Medulla oblongata (tissue), 1 donor: ENCODE data around the gene MCAM.
A peak's percentile ranks its signal among the peaks of the same experiment; 100 is the strongest.

Experiments used
- DNase-seq: peaks from one replicate; pipeline ENCODE4 v3.0.0-alpha.2; 2015; ENCODE audit errors: extremely low spot score

The MCAM gene

DNA sequence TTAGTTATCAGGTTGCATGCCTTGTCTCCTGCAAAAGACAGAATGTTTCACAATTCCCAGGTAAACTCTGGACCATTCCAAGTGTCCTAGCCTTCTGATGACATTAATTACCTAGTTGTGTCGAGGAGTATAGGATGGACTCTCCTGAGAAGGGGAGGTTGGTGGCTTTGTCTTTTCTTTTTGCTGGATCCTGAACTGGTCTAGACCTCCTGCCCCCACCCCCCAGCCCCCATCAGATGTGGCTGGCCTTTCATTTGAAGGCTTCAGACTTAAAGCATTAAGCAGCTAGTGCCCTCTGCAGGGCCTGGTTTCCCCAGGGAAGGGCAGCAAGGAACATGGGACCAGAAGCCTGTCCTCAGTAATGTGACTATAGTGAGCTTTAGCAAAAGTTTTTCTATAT is 9.7 kb downstream of the MCAM start:
- DNase-seq = peak; percentile 16

DNA sequence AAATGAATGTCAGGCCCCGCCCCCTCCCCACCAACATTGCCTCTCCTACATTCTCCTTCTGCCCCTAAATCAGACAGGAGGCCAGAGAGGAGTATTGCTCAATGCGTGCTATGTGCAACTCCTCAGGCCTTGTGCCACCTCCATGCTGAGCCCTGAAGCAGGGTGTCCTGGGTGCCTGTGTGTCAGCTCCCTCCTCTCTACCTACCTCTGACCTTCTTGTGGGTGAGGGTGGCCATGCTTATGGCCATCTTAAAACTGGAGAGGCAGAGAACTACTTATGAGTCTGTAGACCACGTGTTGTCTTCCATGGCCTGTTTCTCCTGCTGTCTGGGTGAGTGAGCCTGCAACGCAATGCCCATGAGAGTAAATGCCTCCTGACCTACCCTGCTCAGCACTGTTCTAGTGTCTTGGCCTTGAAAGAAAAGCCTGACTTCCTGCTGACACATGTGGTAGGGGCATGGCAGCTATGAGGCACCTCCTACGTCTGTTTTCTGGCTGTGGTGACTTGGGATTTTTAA is 10.5 kb downstream of the MCAM start:
- no peak for DNase-seq

DNA sequence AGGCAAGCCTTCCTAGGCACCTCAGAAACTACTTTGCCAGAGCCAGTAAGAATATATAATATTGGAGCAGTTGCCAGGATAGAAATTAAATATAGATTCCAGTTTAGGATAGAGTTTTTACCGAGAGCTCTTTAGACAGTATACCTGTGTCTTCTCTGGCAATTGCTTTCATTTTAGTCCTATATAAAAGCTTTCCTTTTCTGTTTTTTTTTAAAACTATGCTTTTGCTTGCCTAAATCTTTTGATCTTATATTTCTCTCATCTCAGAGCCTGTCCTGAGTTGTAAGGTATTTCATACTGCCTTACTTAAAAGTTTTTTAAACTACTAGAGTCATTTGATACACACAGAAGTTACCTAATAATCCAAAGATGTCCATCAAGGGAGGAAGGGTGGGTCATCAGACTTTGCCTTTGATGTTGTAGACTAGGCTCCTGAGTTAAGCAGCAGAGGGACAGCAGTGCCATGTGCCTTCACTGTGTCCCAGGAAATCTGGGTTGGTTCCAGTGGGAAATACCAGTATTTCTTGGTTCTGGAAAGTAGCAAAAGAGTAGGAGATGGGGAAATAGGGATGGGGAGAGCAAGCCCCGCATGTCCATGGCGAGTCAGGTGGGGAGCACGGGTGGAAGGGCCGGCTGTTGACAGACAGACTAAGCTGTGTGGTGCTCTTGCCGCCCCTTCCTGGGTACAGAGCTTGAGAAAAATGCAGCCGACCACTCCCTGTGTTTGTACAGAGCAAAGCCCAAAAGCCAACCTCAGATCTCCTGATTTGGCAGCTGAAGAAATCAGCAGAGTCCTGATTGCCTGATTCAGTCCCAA is 11.2 kb downstream of the MCAM start:
- no peak for DNase-seq

DNA sequence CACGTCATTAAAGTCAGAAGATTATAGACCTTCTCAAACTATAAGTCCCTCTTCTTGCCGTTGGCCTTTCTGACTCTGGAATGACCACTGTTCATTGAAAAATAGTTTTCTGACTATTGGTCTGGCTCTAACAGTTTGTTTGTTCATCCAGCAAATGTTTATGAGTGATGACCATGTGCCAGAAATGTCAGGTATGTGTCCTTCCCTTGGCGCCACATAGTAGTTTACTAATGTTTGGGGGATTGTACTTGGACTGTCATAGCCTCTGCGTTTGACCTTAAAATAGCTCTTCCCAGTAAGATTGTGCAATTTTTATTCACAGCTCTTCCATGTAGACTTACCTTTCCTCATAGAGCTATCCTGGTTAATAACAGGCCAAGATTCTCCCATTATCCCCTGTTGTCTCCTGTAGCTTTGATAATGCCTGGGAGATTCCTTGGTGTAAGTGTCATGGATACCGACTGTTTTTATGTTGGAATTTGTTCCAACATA is 13.7 kb downstream of the MCAM start:
- DNase-seq = no peak

DNA sequence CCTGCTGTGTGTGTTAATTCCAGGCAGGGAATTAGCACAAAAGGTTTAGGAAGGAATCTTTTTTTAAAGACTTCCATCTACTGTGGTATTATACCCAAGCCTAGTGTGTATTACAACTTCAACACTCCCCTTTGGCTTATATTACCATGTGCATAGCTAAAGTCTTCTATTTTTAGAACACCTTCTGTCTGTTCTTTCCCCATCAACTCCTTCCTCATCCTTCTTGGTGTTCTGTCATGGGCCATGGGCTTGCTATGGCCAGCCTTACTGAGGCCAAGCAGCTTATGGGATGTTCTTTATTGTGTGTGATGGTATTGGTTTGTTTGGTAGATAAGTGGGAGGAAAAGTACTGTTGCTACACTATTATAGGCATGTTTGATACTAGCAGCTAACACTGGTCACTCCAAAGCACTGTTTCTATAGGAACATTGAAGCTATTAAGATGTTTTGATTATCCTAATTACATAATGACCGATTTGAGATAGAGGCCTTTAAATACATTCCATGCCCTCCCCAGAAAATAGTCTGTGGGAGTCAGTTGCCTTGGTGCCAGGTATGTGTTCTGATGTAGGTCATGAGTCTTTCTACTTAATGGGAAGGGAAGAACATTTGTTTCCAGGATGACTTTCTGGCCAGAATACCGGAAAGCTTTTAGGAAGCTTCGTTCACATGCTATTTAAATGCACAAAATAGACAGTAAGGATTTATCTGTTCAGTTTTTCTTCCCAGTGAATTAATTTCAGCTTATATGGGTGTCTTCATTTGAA is 16.5 kb downstream of the MCAM start:
- no peak for DNase-seq

DNA sequence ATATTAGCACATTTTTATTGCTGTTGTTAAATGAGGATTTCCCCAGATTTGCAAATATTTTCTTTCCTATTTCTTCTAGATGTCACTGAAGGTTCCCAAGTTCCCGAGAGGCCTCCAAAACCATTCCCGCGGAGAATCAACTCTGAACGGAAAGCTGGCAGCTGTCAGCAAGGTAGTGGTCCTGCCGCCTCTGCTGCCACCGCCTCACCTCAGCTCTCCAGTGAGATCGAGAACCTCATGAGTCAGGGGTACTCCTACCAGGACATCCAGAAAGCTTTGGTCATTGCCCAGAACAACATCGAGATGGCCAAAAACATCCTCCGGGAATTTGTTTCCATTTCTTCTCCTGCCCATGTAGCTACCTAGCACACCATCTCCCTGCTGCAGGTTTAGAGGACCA is 17.5 kb downstream of the MCAM start:
- DNase-seq = no peak

DNA sequence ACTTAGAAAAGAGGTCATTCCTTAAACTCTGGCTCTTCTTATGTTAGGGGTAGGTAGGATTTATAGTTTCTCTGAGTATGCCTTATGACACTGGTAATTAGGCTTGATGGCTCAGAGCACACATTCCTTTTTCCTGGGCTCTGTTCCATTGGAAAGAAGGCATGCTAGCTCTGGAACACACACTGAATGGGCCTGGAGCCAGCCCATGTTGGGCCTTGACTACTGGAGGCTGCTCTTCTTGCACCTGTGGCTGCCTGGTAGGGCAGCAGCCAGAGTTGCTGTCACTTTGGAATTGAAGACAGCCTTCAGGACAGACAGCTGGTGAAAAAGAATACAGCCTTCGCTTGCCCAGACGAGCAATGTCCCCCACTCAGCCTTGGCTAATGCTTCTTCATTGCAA is 18.2 kb downstream of the MCAM start:
- peak; percentile 28 for DNase-seq

DNA sequence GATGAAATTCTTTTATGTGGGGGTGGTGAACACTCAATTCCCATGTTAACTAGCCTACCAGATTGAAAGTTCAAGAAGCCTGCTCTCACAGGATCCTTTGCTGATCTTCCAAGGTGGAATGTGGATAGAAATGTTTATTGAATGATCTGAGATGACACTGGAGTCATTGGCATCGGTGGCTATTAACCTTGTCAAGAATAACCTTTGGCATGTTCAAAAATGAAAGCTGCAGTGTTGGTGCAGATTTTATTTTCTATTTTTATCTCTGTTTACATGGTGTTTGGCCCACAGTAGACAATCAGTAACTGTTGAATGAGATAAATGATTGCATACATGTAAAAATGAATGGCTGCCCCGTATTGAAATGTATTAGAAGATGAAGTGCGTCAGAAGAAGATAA is 19.0 kb downstream of the MCAM start:
- no peak for DNase-seq

DNA sequence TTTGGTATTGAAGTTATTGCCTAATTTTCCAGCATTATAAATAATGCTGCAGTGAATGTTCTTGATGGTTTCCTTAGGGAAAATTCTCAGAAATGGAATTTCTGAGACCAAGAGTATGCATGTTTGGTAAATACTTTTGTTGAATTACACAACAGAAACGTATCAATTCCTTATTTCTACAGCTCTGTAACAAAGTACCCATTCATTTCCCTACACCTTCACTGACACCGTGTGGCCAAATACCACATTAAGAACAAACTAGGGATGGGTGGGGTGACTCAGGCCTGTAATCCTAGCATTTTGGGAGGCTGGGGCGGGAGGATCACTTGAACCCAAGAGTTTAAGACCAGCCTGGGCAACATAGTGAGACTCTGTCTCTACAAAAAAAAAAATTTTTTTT is 21.8 kb downstream of the MCAM start:
- no peak for DNase-seq

DNA sequence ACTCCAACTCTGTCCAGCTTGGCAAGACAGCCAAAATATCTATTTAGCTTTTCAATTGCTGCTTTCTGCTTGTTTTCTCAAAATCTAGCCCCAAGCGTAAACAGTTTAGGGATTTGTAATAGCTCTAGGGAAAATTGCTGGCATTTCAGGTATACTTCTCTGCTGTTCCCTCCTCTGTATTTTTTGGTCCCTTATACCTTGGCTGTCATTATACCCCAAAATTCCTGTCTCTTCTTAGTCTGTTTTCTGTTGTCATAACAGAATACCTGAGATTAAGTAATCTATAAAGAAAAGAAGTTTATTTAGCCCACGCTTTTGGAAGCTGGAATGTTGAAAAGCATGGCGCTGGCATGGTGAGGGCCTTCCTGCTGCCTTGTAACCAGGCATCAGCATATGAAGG is 23.5 kb downstream of the MCAM start:
- DNase-seq = no peak

DNA sequence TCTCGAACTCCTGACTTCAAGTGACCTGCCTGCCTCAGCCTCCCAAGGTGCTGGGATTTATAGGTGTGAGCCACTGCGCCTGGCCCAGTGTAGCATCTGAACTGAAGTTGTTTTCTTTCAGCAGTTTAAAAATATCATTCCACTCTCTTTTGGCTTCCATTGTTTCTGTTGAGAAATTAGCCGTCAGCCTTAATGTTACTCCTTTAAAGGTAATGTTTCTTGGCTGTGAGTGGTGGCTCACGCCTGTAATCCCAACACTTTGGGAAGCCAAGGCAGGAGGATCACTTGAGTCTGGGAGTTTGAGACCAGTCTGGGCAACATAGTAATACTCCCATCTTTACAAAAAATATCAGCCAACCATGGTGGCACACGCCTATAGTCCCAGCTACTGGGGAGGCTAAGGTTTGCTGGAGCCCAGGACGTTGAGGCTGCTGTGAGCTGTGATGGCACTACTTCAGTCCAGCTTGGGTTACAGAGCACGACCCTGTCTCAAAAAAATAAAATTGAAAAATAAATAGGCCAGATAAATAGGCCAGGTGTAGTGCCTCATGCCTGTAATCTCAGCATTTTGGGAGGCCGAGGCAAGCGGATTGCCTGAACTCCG is 25.9 kb downstream of the MCAM start:
- DNase-seq = no peak

DNA sequence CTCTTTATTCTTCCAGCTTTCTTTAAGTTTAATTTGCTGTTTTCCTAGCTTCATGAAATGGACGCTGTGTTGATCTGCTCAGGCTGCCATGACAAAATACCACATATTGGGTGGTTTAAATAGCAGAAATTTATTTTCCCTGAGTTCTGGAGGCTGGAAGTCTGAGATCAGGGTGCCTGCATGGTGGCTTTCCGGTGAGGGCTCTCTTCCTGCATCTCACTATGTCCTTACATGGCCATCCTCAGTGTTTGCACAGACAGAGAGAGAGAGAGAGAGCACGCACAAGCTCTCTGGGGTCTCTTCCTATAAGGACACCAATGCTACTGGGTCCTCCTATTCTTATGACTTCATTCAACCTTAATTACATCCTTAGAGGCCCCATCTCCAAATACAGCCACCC is 28.7 kb downstream of the MCAM start:
- DNase-seq = no peak

DNA sequence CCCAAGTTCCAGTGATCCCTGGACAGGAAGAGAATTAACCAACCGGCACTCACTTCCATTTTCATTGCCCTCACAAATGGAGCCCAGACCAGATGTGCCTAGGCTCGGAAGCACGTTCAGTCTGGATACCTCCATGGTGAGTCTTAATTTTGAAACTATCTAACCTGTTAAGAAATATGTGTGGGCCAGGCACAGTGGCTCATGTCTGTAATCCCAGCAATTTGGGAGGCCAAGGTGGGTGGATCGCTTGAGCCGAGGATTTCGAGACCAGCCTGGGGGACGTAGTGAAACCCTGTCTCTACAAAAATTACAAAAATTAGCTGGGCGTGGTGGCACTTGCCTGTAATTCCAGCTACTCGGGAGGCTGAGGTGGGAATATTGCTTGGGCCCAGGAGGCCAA is 31.5 kb downstream of the MCAM start:
- no peak for DNase-seq

DNA sequence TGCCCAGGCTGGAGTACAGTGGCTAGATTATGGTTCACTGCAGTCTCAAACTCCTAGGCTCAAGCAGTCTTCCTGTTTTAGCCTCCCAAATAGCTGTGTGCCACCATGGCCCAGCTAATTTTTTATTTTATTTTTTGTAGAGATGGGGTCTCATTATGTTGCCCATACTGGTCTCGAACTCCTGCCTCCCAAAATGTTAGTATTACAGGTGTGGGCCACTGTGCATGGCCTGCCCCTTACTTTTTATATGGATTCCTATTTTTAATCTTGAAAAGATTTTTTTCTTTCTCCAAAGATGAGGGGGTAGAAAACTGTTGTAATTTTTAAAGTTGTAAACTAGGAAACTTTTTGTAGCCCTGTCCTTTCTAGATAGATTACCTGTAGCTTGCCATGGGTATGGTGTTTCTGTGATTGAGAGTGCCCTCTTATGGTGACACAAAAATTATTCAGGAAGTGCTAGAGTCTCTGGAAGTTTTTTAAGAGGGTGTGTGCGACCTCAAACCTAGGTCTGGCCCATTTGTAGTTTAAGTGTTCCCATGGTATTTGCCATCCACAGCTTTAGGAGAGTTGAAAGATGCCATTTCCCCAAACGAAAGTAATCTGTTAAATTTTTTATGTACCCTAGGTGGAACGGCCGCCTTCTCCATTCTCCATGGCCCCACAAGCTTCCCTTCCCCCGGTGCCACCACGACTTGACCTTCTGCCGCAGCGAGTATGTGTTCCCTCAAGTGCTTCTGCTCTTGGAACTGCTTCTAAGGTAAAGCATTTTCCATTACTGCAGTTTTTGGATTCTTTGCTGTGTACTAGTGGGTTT is 32.4 kb downstream of the MCAM start:
- peak; percentile 32 for DNase-seq

DNA sequence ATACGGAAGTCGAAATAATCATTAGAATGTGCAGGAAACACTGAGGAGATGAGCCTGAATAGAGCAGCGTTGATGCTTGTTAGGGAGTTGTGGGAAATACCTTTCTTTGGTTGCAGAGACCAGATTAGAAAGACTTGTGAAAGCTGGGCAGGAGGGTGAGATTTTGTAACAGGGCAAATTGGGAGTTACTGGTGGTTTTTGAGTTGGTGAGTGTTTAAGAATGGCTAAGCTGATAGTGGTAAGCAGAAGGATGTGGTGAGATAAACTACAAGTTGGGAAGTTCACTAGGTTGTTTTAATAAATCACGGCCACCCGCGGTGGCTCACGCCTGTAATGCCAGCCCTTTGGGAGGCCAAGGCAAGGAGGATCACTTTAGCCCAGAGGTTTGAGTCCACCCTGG is 34.4 kb downstream of the MCAM start:
- DNase-seq = no peak

DNA sequence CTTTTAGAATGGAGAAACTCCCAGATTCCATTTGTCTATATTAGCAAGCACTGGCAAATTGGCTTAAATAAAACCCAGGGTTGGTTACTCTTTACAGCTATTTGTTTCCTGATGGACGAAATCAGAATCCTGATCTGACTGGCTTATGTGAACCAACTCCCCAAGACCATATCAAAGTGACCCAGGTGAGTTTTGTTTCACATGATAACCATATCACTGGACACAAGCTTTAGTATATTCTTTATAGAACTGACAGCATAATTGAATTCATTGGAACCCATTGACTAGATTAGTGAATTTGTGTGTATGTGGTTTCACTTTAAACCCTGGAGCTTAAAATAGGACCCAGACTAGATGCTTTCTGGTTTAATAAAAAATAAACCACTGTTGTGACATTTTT is 39.3 kb downstream of the MCAM start:
- no peak for DNase-seq

DNA sequence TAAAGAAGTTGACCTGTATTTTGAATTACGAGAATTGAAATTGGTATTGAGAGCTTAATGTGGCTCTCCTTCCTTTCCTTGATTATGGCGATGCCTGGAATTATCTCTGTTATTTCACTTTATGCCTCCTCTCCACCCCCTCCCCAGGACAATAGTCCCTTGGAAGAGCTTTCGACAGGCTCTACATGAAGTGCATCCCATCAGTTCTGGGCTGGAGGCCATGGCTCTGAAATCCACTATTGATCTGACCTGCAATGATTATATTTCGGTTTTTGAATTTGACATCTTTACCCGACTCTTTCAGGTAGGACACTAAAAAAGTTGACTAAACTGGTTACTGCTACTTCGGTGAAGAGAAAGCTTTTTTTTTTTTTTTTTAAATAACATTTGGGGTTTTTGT is 43.2 kb downstream of the MCAM start:
- DNase-seq = no peak

DNA sequence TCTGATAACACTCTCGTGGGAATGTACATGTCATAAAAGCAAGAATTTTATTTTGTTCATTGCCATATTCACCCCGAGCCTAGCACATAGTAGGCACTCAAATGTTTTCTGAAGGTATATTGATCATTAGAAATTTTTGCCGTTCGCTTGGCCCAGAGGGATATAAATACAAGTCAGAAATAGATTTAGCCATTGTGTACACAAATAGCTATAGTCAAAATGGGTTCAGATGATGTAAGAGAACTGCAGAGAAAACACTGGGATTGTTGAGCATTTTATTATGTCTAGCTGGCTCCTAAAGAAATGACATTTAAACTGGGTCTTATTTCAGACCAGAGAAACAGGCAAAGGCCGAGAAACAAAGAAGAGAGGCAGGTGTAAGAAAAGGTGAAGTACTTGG is 49.3 kb downstream of the MCAM start:
- no peak for DNase-seq

DNA sequence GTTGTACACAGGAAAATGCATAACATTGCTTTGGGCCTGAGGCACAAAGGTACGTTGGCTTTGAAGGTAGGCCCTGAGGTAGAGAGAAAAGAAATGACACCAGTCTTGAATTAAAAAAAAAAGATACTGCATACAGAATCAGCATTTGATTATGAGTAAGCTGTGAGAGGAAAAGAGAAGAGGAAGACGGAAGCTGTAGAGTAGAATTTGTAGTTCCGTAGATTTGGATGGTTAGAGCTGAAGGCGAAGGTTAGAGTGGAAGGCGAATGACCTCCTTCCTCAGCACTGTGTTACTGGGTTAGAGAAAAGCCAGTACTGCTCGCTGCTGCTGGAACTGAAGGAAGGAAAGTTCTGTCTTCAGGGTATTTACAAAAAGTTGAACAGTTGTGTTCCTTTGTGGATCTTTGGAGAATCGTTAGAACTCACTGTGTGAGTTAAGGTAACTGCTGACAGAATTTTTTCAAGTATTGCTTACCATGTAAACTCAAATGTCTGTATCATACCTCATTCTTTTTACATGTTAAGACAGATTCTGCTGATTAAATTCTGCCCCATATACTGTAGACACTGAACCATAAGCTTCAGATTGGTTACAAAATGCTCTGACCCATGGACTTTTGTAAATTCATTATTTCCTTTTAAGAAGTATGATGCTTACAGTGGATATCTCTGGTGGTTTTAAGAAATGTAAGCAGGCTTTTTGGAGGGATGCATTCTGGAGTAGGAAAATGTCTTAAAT is 50.2 kb downstream of the MCAM start:
- no peak for DNase-seq

DNA sequence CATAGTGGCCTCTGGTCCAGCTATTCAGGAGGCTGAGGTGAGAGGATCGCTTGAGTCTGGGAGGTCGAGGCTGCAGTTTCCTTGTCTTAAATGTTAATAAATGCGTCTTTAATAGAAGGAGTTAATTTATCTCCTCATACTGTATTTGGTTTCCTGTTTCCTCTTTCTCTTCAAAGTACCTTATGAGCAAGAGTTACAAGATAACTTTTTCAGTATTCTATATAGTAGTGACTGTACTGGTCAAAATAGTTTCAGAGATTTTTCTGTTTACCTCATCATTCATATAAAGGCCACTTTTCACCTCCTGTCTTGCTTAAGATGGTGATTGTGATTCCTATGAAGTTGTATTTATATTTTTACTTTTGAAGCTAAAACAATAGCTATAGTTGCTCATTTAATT is 50.9 kb downstream of the MCAM start:
- DNase-seq = no peak

DNA sequence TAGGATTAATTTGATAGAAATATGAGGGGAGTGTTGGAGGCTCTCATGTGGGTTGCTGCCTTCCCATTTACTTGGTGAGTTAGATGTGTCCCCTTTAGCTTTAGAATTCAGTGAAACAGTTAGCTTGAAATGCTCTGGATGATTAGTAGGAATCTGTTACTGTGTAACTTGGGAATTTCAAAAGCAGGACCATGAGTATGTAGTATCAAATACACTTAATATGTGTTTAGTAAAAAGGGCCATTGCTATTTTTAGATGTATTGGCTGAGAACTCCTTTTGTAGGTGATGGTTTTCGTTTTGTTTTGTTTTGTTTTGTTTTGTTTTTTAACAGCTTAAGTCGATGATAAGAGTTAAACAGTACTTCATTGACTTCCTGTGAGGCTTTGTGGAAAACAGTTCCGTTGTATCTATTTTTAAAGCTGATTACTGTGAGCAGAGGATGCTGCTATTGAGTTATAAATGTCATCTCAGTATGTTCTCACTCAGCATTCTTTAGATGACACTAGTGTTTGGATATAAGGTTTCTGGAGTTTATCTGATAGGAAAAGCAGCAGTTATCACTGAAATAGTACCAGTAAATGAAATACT is 53.5 kb downstream of the MCAM start:
- DNase-seq = no peak
